NCI-H187 (cell line): Measurements from ENCODE around the gene ASS1.

ENCODE experiments used
- DNase-seq, 2 experiments: peaks; one replicate each; lab custom pipeline; 2025; lab: John Stamatoyannopoulos, UW

Gene ASS1

GRCh38 chr9:130531670-130532069 is 86.9 kb downstream of the ASS1 start:
- DNase-seq, result no peak

DNA sequence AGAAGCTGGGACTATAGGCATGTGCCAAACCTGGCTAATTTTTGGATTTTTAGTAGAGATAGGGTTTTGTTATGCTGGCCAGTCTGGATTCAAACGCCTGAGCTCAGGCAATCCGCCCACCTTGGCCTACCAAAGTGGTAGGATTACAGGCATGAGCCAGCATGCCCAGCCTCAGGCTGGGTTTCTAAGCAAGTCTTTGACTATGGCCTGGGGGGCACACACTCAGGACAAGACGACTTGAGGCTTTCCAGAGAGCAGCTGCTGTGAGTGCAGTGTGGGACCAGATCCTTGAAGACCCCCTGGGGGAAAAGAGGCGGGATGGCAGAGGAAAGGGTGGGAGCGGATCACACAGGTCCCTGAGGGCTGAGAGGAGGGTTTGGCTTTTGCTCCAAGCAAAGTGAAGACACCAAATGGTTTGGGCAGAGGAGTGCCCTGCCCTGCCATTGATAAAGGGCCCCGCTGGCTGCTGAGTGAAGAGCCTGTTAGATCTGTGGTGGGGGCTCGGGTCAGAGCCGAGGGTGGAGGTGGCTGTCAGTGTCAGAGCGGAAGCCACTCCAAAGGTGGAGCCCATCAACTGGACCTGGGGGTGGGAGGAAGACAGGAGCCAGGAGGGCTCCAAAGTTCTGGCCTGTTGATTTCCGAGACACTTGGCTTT is 87.8 kb downstream of the ASS1 start:
- DNase-seq, result no peak

GRCh38 chr9:130535818-130536521 is 91.2 kb downstream of the ASS1 start:
- DNase-seq, result peak; percentile 67 to 81

DNA sequence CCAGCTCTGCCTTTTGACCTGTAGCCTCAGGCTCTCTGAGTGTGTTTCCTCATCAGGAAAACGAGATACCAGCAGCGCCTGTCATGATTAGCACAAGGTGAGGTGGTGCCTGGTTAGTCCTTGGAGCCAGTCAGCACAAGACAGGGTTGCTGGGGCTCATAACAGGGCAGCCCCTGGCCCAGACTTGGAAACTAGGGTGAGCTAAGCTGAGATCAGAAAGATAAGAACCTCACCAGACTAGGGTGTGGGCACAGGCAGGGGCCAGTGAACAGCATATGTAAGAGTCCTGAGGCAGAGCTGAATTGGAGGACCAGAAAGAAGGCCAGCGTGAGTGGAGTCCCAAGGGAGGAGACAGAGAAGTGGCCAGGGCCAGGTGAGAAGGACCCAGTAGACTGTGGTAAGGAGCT is 91.9 kb downstream of the ASS1 start:
- DNase-seq, result no peak

DNA sequence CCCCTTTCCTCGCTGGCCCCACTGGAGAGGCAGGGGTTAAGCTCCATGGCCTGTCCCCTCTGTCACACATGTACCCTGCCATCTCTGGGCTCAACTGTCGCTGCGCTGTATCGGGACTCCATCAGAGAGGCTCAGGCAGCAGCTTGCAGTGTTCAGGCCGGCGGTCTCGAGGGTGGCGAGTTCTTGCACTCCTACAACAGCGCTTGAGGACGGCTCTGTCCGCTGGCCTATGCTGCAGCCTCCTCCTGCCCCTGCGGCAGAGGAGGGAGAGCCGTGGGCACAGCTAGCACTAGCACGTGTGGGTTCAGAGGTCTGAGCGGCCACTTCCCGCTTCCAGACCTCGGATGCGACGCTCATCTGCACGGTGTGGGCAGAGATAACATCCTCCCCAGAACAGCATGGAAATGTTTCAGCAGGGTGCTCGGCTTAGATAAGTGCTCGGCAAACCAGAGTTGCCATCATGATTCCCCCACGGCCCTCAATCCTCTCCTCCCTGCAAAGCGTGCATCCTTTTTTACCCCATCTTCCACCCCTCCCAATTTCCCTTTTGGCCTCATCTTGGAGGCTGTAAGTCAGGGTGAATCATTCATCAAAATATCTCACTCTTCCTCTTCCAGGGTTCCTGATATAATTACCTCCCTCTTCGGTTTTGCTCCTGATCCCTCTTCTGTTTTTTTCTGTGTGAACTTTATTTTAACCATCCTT is 92.7 kb downstream of the ASS1 start:
- DNase-seq, result no peak

DNA sequence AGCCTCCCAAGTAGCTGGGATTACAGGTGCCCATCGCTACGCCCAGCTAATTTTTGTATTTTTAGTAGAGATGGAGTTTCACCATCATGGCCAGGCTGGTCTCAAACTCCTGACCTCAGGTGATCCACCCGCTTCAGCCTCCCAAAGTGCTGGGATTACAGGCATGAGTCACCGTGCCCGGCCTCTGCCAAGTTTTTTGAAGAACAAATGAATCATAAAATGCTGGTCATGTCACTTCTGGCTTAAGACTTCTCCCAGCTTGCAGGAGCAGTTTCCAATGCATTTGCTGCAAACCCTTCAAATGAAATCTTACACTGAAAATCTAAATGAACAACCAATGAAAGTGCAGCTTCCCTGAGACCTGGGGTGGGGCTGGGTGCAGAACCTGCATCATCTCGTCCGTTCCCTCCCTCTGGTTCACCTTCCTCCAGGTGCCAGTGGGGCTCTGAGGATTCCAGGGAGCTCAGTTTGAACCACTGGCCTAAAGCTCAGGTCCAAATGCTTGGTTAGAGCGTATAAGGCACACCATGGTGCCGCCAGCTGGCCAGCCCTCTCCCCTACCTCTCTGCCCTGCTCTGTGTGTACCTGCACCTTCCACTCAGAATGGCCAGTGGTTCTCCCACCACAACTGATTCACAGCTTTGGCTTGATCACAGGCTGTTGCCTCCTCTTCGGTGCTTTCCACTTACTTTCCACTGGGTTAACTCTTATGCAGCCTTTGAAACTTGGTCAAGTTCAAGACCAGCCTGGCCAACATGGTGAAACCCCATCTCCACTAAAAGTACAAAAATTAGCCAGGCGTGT is 94.9 kb downstream of the ASS1 start:
- no peak for DNase-seq

- no peak for DNase-seq
Observed at GRCh38 chr9:130541533-130541932, 96.8 kb downstream of the ASS1 start.

GRCh38 chr9:130542038-130542437 is 97.3 kb downstream of the ASS1 start:
- DNase-seq, result no peak

DNA sequence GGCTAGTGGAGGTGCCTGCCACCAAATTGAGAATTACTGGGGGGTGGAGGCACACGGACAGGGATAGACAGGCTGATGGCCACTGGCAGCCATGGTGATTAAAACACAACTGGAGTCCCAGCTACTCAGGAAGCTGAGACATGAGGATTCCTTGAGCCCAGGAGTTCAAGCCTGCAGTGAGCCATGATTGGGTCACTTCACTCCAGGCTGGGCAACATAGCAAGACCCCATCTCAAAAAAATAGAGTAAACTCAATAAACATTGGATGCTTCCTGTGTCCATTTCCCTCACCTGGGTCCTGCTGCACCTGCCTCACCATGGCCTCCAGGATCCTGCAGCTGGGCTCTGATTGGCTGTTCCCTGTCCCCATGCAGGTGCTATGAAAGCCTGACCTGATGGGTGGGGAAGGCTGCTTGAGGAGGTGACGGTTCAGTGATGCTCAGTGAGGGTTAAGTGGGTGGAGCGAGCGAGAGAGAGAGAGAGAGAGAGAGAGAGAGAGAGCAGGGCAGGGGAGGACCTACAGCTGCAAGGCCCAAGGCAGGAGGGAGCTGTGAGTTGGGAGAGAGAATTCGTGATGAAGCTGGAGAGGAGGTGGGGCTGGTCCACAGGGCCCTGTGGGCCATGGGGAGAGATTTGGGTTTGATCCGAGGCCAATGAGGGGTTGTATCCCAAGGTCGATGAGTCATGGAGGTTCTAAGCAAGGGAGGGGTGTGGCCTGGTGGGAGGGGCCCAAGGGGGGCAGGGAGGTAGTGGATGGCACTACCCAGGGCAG is 97.9 kb downstream of the ASS1 start:
- peak; percentile 36 to 72 for DNase-seq

DNA sequence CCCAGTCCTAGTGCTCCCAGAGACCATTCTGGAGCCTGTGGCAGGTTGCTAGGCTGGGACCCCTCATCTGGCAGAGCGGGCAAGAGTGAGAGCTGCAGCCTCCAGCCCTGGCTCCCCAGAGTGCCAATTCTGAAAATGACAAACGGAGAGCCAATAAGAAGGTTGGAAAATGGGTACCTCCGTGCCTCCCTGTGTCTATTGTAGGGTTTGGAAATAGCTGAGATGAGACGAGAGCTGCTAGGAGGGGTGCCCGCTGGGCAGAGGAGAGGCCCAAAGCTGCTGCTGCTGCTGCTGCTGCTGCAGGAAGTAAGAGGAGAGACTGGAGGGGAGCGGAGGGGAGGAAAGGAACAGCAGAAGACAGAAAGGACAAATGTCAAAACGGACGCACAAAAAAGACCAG is 98.6 kb downstream of the ASS1 start:
- DNase-seq, result no peak

- DNase-seq, result no peak
Observed at GRCh38 chr9:130543859-130544258, 99.1 kb downstream of the ASS1 start.

DNA sequence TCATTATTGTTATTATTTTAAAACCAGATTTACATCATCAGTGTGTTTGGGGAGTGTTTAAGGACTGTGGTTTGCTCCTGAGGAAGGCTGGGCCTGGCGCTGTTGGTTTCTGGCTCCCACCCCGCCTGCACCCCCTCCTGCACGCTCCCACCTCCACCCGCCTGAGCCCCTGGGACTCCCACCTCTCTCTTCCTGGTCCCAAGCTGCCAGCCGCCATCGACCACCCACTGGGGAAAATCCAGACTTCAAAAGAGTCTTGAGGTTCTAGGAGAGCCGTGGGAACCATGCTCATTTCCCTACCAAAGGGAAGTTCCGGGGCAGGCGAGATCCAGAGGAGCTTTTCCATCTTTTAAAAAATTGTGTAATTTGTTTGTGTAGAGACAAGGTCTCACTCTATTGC is 99.6 kb downstream of the ASS1 start:
- no peak for DNase-seq

GRCh38 chr9:130548103-130548502 is 103.3 kb downstream of the ASS1 start:
- no peak for DNase-seq

DNA sequence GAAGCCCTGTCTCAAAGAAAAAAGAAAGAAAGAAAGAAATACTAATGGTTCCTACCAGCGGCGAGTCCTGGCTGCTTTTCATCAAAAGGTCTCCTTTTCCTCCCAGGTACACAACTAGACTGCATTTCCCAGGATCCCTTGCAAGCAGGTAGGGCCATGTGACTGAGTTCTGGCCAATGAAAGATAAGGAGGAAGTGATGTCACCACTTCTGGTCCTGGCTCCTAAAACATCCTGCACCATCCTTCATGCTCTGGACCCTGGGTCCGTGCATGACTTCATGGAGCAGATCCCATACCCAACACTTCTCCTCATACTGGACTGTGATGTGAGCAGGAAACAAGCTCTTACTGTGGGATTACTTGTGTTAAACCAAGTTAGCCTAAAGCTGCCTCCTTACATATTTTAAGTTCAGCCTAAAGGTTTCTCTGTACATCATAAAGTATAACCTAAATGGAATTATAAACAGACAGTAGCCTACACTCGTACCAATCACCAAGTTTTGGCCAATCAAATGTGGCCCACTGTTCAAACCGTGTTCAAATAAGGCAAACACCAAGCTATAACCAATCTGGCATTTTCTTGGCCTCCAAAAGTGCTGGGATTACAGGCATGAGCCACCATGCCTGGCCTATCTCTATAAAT is 104.5 kb downstream of the ASS1 start:
- no peak for DNase-seq
